Pancreas (tissue), 10 donors: ENCODE measurements around the gene NAGA. TPM values are rescaled to one million over a fixed set of nuclear protein-coding genes. Genes with fewer than 3 reads are reported as not detected.
A peak's percentile ranks its signal among the peaks of the same experiment; 100 is the strongest.
"Not testable (repeated sequence)": the region's sequence is repeated elsewhere in the genome, so short reads cannot be mapped to it uniquely, and the experiment has no call there.

Experiments
- ATAC-seq, 4 donors: fragments of 200-7000 bp; cut with Tn5 transposase; one replicate each; pipeline versions ENCODE4 v1.8.0 to v1.9.1; 2020; ENCODE audit warnings: mild to moderate bottlenecking in 4 of 4, moderate library complexity in 4 of 4
- DNase-seq, 6 donors: peaks; one replicate each; pipeline ENCODE4 v3.0.0-alpha.2; 2020
- FAIRE-seq: peaks from 2 replicates; lab custom pipeline; 2012; peaks lifted over from hg19 to GRCh38; lab: Jason Lieb, UNC
- H3K27ac ChIP-seq, 4 donors: fragments of 200-600 bp; sonication (generic); 1 replicate in 3 of 4; 2 replicates in 1 of 4; pipeline versions ENCODE4 v1.5.0 to v1.8.0; 2020
- H3K27me3 ChIP-seq, 4 donors: fragments of 200-600 bp; one replicate each; pipeline ENCODE4 v1.8.0; 2021
- H3K36me3 ChIP-seq, 3 donors: fragments of 200-600 bp; sonication (generic) in 1 of 3; one replicate each; pipeline versions ENCODE4 v1.5.0 to v1.8.0; 2020 to 2021
- H3K4me1 ChIP-seq, 3 donors: fragments of 200-600 bp; one replicate each; pipeline ENCODE4 v1.8.0; 2021
- H3K4me3 ChIP-seq, 4 donors: fragments of 200-600 bp; sonication (generic) in 2 of 4; one replicate each; pipeline versions ENCODE4 v1.5.0 to v1.8.0; 2020 to 2021
- H3K9me3 ChIP-seq, 4 donors: fragments of 200-600 bp; one replicate each; pipeline ENCODE4 v1.8.0; 2021
- CTCF ChIP-seq, 4 donors: fragments of 200-600 bp; sonication (generic) in 3 of 4; IDR thresholded peaks; one replicate each; pipeline versions ENCODE4 v1.5.0 to v1.8.0; 2021; ENCODE audit warnings: antibody characterized with exemption in 4 of 4
- WGBS, 2 donors: extraction: QIAGEN DNeasy Blood & Tissue Kit; methylation state at CpG; one replicate each; pipeline ENCODE4 v1.1.7; 2013; 5-methylcytosine and 5-hydroxymethylcytosine counted together
- intact Hi-C, 3 donors: fragments of 100-400 bp; cut with DNase I; formaldehyde crosslinking; loops; one replicate each; pipeline versions ENCODE4 v1.11.1 to v1.14.2; 2022
- polyA plus RNA-seq, 2 donors: library from polyadenylated mRNA; stranded (reverse); fragments of 200-250 nt; gene quantifications; one replicate each; pipeline ENCODE4 v1.2.3, GENCODE V29; 2013
- total RNA-seq, 6 donors: library from RNA; stranded (reverse); fragmentation: NEBNext Ultra II Directional in 4 of 6; extraction: Animal tissue kit (Norgen Biotek cat#: 25700) in 4 of 6; gene quantifications; one replicate each; pipeline versions ENCODE4 v1.2.1 to v1.2.4, GENCODE V29; 2021 to 2023
- donor health status: healthy with polysubstance abuse.
- donor health status: DM: no; HTN: no; CAD: no; lungs with moderate emphysema.
- donor health status: DM: no; HTN: no; CAD: no.
- donor health status: control.
- donor health status: control.
- donor health status: Bipolar disorder and iron deficiency.
- donor health status: DM: yes; HTN: yes; CAD: no.
- donor health status: DM: no; HTN: no; CAD: no.
- donor health status: DM: no; HTN: no; CAD: no.
- donor health status: DM: yes; HTN: yes; CAD: no.

The NAGA gene
- total and polyA plus RNA-seq, 8 donors: 3.1 to 13.9 (median 5.7) TPM

GRCh38 chr22:42111798-42112197 is 41.2 kb upstream of the NAGA start:
- H3K4me1 ChIP-seq: no peaks in the 10 kb centered on the region
- H3K9me3 ChIP-seq: no peaks in the 10 kb centered on the region
- no peaks in the 10 kb centered on the region for H3K27me3 ChIP-seq
- no peak for DNase-seq
- no peaks in the 10 kb centered on the region for H3K36me3 ChIP-seq
- H3K27ac ChIP-seq: no peak overlapping the region
- intact Hi-C loops: no loop called here
- WGBS, 2 donors: 56 to 91% methylated on average over 4 of the region's 4 CpGs
- FAIRE-seq: no peak
- no peak overlapping the region for H3K4me3 ChIP-seq
- no peak for ATAC-seq
- no peak for TF ChIP-seq CTCF (IDR thresholded peaks at IDR 0.05)

- H3K4me3 ChIP-seq: no peak overlapping the region
- TF ChIP-seq CTCF (IDR thresholded peaks at IDR 0.05): no peak
- intact Hi-C loops: no loop called here
- 86 to 88% methylated on average over 18 of the region's 18 CpGs for WGBS, 2 donors
- FAIRE-seq (no peak), ATAC-seq (no peak), DNase-seq (no peak)
- no peak overlapping the region for H3K27ac ChIP-seq
- H3K27me3 ChIP-seq: no peaks in the 10 kb centered on the region
- no peaks in the 10 kb centered on the region for H3K36me3 ChIP-seq
- no peaks in the 10 kb centered on the region for H3K9me3 ChIP-seq
- no peaks in the 10 kb centered on the region for H3K4me1 ChIP-seq
These were observed 38.2 kb upstream of the NAGA start for GRCh38 chr22:42108848-42109247.

- 88% methylated on average over 6 of the region's 6 CpGs for WGBS, 2 donors
- intact Hi-C loops, FAIRE-seq: not testable (repeated sequence)
These were observed 33.8 kb upstream of the NAGA start for GRCh38 chr22:42104332-42104860.

GRCh38 chr22:42101199-42101598 is 30.6 kb upstream of the NAGA start:
- DNase-seq (no peak), ATAC-seq (no peak), FAIRE-seq (no peak)
- H3K36me3 ChIP-seq: no peaks in the 10 kb centered on the region
- 94 to 96% methylated on average over 3 of the region's 3 CpGs for WGBS, 2 donors
- intact Hi-C loops: no loop called here
- H3K4me1 ChIP-seq: no peaks in the 10 kb centered on the region
- H3K27me3 ChIP-seq: no peaks in the 10 kb centered on the region
- no peak overlapping the region for H3K27ac ChIP-seq
- no peak for TF ChIP-seq CTCF (IDR thresholded peaks at IDR 0.05)
- no peaks in the 10 kb centered on the region for H3K9me3 ChIP-seq
- no peak overlapping the region for H3K4me3 ChIP-seq

More at GRCh38 chr22:42104332-42104860, 33.8 kb upstream of the NAGA start:
- not testable (repeated sequence) for H3K9me3 ChIP-seq, H3K27me3 ChIP-seq, ATAC-seq, H3K4me3 ChIP-seq, H3K27ac ChIP-seq, H3K4me1 ChIP-seq, DNase-seq, H3K36me3 ChIP-seq

DNA sequence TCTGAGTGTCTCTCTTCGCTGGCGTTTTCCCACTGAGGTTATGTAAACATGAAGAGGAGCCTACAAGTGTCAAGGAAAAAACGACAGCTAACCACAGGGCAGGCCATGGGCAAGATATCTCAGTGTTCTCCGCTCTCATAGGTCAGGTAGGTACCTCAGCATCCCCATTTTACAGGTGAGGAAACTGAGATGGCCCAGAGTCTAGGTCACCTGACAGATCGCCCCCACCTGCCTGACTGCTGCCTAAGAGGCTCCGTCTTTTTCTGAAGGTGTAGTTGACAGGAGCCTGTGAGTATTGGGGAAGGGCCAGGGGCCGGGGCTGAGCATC is 20.8 kb upstream of the NAGA start:
- Histone ChIP-seq H3K9me3 (no peaks in the 10 kb centered on the region), H3K27me3 (no peaks in the 10 kb centered on the region), H3K27ac (peak overlapping the region; percentile 90 to 98 (median 93)), H3K36me3 (no peaks in the 10 kb centered on the region), H3K4me1 (peaks cover 0 to 13% (median 5%) of the 10 kb centered on the region in 3 donors), H3K4me3 (peak overlapping the region; percentile 31 to 89 (median 66))
- TF ChIP-seq CTCF (IDR thresholded peaks at IDR 0.05): no peak
- ATAC-seq (peak in 1 of 4 donors; percentile 4), FAIRE-seq (no peak), DNase-seq (no peak)
- intact Hi-C loops: loop anchor here in 1 of 3 donors (10.0 kb wide), 1 partner anchor 343 kb away; the partner anchor contains the start of gene NFAM1
- 21 to 27% methylated on average over 7 of the region's 7 CpGs for WGBS, 2 donors
